ENCODE data around the gene CAMK2D.

- TF ChIP-seq CTCF (conservative IDR thresholded peaks at IDR 0.05 in 1 of 2, IDR thresholded peaks at IDR 0.05 in 1 of 2; ENCODE audit: low read depth in 1 of 2, low read length in 2 of 2) (no peak), EZH2 (IDR thresholded peaks at IDR 0.05; ENCODE audit: low read length, missing control alignments) (no peak)
These were observed 205.0 kb downstream of the CAMK2D start for GRCh38 chr4:113556382-113557134.

Data from fibroblast of lung (primary cell).